IPS-18a (cell line): Measurements from ENCODE around the gene SLC25A30.
"Not testable (repeated sequence)": the region's sequence is repeated elsewhere in the genome, so short reads cannot be mapped to it uniquely, and the experiment has no call there.

Source experiments
- H3K27ac ChIP-seq: one replicate; pipeline ENCODE4 v1.5.1; 2013; ENCODE audit warnings: low read length
- H3K27me3 ChIP-seq: one replicate; pipeline ENCODE4 v1.6.1; 2013; ENCODE audit warnings: mild to moderate bottlenecking, low read length; ENCODE audit not compliant: control insufficient read depth, insufficient read depth
- H3K36me3 ChIP-seq: one replicate; pipeline ENCODE4 v1.6.1; 2013; ENCODE audit warnings: low read depth, low read length; ENCODE audit not compliant: control insufficient read depth
- H3K4me1 ChIP-seq: one replicate; pipeline ENCODE4 v1.6.1; 2013; ENCODE audit warnings: low read depth, low read length; ENCODE audit not compliant: control insufficient read depth
- H3K4me3 ChIP-seq: one replicate; pipeline ENCODE4 v1.5.1; 2013; ENCODE audit warnings: low read length
- H3K9ac ChIP-seq: one replicate; pipeline ENCODE4 v1.6.1; 2013; ENCODE audit warnings: mild to moderate bottlenecking, low read length, moderate library complexity
- H3K9me3 ChIP-seq: one replicate; pipeline ENCODE4 v1.6.1; 2013; ENCODE audit warnings: low read depth, low read length; ENCODE audit not compliant: control insufficient read depth

Gene SLC25A30

GRCh38 chr13:45386892-45387575 lies 31.1 kb downstream of the SLC25A30 start:
- not testable (repeated sequence) for H3K27ac ChIP-seq, H3K36me3 ChIP-seq, H3K27me3 ChIP-seq, H3K9me3 ChIP-seq, H3K4me3 ChIP-seq, H3K4me1 ChIP-seq, H3K9ac ChIP-seq

DNA sequence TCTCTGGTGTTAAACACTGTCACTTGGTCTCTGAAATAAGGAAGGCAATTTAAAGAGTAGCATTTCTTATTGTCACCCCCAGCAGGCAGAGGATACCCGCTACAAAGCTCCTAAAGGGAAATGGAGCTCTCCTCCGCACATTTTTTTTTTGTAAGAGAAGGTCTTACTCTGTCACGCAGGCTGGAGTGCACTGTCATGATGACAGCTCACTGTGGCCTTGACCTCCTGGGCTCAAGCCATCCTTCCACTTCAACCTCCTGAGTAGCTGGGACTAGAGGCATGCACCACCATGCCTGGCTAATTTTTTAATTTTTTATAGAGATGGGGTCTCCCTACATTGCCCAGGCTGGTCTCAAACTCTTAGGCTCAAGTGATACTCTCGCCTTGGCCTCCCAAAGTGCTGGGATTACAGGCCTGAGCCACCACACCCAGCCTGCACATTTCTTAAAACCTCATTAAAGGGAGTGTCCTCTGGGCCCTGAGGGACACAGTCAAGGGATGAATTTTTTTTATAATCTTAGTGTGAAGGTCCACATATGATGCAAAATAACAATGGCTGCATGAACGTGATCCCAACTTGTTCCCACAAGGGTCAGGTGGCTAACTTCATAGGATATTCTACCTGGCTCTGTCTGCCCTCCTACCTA lies 32.1 kb downstream of the SLC25A30 start:
- no peaks in the 10 kb centered on the region for H3K9me3 ChIP-seq
- H3K4me3 ChIP-seq = no peak overlapping the region
- no peaks in the 10 kb centered on the region for H3K27me3 ChIP-seq
- H3K36me3 ChIP-seq = no peaks in the 10 kb centered on the region
- H3K9ac ChIP-seq = no peak overlapping the region
- H3K4me1 ChIP-seq = no peaks in the 10 kb centered on the region
- H3K27ac ChIP-seq = no peak overlapping the region

DNA sequence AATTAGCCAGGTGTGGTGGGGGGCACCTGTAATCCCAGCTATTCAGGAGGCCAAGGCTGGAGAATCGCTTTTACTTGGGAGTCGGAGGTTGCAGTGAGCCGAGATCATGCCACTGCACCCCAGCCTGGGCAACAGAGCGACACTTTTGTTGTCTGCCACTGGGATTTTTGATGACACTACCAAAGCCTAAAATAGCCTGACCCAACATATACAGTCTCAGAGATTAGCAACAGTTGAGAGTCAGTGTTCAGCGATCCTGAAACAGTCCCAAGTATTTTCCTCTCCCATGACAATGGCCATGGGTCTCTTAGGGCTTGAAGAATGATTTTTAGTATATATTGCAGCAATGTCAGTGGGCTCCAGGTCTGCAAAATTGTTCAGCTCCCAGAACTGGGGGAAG lies 32.9 kb downstream of the SLC25A30 start:
- Histone ChIP-seq H3K4me1 (no peaks in the 10 kb centered on the region), H3K36me3 (no peaks in the 10 kb centered on the region), H3K27ac (no peak overlapping the region), H3K27me3 (no peaks in the 10 kb centered on the region), H3K4me3 (no peak overlapping the region), H3K9ac (no peak overlapping the region), H3K9me3 (no peaks in the 10 kb centered on the region)

GRCh38 chr13:45384474-45385174 lies 33.5 kb downstream of the SLC25A30 start:
- no peak overlapping the region for H3K9ac ChIP-seq
- H3K36me3 ChIP-seq = no peaks in the 10 kb centered on the region
- H3K27me3 ChIP-seq = no peaks in the 10 kb centered on the region
- no peak overlapping the region for H3K27ac ChIP-seq
- H3K4me1 ChIP-seq = no peaks in the 10 kb centered on the region
- H3K9me3 ChIP-seq = no peaks in the 10 kb centered on the region
- H3K4me3 ChIP-seq = no peak overlapping the region

DNA sequence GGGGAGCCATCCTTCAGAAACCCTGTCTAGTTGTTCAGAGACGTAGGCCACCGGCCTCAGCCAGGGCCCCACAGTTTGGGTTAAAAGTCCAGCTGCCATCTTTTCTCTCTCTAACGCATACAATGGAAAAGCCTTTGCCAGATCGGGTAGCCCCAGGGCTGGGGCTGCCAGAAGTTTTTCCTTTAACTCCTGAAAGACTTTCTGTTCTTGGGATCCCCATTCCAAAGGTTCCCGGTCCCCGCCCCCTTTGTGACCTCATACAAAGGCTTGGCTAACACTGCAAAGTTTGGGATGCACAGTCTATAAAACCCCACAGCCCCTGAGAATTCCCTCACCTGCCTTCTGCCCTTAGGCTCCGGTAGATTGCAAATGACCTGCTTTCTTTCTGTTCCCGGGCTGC lies 35.4 kb downstream of the SLC25A30 start:
- not testable (repeated sequence) for H3K9ac ChIP-seq, H3K27me3 ChIP-seq, H3K4me1 ChIP-seq, H3K9me3 ChIP-seq, H3K27ac ChIP-seq, H3K4me3 ChIP-seq, H3K36me3 ChIP-seq

DNA sequence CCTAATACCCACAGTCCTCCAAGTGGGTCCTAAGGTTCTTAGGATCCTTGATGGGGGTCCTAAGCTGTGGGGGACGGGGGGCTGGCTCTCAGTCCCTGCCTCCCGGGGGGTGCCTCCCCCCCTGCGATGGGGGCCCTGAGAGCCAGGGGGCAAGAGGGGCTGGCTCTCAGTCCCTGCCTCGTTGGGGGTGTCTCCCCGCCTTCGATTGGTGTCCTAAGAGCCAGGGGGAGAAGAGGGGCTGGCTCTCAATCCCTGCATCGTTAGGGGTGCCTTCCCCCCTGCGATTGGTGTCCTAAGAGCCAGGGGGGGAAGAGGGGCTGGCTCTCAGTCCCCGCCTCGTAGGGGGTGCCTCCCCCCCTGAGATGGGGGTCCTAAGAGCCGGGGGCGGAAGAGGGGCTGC lies 37.0 kb downstream of the SLC25A30 start:
- no peak overlapping the region for H3K27ac ChIP-seq
- no peaks in the 10 kb centered on the region for H3K36me3 ChIP-seq
- H3K27me3 ChIP-seq = no peaks in the 10 kb centered on the region
- H3K4me3 ChIP-seq = no peak overlapping the region
- no peaks in the 10 kb centered on the region for H3K4me1 ChIP-seq
- H3K9ac ChIP-seq = no peak overlapping the region
- no peaks in the 10 kb centered on the region for H3K9me3 ChIP-seq

DNA sequence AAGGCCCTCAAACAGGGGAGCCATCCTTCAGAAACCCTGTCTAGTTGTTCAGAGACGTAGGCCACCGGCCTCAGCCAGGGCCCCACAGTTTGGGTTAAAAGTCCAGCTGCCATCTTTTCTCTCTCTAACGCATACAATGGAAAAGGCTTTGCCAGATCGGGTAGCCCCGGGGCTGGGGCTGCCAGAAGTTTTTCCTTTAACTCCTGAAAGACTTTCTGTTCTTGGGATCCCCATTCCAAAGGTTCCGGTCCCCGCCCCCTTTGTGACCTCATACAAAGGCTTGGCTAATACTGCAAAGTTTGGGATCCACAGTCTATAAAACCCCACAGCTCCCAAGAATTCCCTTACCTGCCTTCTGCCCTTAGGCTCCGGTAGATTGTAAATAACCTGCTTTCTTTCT lies 37.5 kb downstream of the SLC25A30 start:
- H3K27ac ChIP-seq, H3K9ac ChIP-seq, H3K9me3 ChIP-seq, H3K4me3 ChIP-seq, H3K27me3 ChIP-seq, H3K36me3 ChIP-seq, H3K4me1 ChIP-seq: not testable (repeated sequence)

DNA sequence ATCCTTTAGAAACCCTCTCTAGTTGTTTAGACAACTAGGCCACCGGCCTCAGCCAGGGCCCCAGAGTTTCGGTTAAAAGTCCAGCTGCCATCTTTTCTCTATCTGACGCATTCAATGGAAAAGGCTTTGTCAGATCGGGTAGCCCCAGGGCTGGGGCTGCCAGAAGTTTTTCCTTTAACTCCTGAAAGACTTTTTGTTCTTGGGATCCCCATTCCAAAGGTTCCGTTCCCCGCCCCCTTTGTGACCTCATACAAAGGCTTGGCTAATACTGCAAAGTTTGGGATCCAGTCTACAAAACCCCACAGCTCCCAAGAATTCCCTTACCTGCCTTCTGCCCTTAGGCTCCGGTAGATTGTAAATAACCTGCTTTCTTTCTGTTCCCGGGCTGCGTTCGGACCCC lies 38.7 kb downstream of the SLC25A30 start:
- H3K9me3 ChIP-seq, H3K4me3 ChIP-seq, H3K27me3 ChIP-seq, H3K4me1 ChIP-seq, H3K36me3 ChIP-seq, H3K27ac ChIP-seq, H3K9ac ChIP-seq: not testable (repeated sequence)

DNA sequence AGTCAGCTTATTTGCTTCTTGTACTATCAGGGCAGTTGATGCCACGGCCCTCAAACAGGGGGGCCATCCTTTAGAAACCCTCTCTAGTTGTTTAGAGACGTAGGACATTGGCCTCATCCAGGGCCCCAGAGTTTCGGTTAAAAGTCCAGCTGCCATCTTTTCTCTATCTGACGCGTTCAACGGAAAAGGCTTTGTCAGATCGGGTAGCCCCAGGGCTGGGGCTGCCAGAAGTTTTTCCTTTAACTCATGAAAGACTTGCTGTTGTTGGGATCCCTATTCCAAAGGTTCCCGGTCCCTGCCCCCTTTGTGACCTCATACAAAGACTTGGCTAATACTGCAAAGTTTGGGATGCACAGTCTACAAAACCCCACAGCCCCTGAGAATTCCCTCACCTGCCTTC lies 39.4 kb downstream of the SLC25A30 start:
- H3K4me3 ChIP-seq, H3K9me3 ChIP-seq, H3K27me3 ChIP-seq, H3K4me1 ChIP-seq, H3K9ac ChIP-seq, H3K27ac ChIP-seq, H3K36me3 ChIP-seq: not testable (repeated sequence)

GRCh38 chr13:45377314-45377713 lies 40.9 kb downstream of the SLC25A30 start:
- H3K4me1 ChIP-seq, H3K9ac ChIP-seq, H3K9me3 ChIP-seq, H3K4me3 ChIP-seq, H3K27me3 ChIP-seq, H3K36me3 ChIP-seq, H3K27ac ChIP-seq: not testable (repeated sequence)

GRCh38 chr13:45376651-45377050 lies 41.5 kb downstream of the SLC25A30 start:
- not testable (repeated sequence) for H3K4me3 ChIP-seq, H3K27me3 ChIP-seq, H3K9me3 ChIP-seq, H3K27ac ChIP-seq, H3K4me1 ChIP-seq, H3K36me3 ChIP-seq, H3K9ac ChIP-seq

DNA sequence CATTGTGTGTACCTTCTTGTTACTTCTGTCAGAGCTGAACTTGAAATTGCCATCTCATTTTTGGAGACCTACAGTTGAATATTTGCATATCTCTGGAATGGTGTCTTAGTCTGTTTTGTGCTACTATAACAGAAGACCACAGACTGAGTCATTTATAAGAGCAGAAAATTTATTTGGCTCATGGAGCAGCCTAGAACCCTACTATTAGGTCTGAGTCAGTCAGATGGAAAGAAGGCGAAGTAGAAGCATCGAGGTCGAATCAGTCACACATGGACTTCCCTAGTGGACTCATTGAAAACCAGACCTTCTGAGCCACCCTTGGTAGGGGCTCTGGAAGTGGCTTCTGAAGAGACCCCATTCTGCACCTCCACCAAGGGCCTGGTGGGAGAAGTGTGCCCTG lies 43.3 kb downstream of the SLC25A30 start:
- Histone ChIP-seq H3K27ac (no peak overlapping the region), H3K4me3 (no peak overlapping the region), H3K36me3 (no peaks in the 10 kb centered on the region), H3K4me1 (no peaks in the 10 kb centered on the region), H3K9me3 (no peaks in the 10 kb centered on the region), H3K27me3 (no peaks in the 10 kb centered on the region), H3K9ac (no peak overlapping the region)
